Hypothalamus (tissue), 51 donors: Measurements from ENCODE around the gene SLC26A6.

Experiments used
- DNase-seq, 51 donors: peaks; one replicate each; lab custom pipeline; 2025; lab: John Stamatoyannopoulos, UW

The SLC26A6 gene

DNA sequence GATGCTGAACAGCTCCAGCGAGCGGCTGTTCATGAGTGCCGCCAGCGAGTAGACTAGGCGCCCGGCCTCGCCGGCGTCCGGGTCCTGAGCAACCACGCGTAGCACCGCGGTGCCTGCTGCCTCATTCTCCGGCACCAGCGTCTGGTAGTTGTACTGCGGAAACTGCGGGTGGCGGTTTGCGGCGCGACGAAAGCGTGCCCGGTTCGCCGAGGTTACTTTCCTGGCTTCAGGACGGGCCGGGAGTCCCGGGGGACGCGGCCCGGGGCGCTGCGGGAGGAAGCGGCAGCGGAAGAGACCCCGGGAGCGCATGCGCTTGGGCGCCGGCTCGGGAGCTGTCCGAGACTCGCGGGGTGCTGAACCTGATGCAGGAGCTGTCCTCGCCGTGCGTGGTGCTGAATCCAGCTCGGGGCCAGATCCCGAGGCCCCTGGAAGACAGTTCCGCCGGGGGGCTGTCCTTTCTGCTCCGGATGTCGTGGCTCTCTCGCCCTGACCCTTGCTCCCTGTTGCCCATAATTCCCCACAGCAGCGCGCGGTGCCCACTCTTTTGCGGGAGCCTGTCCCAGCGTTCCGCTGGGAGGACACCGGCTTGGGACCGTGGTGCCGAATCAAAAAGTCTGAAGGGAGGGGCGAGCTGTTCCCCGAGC is 26.4 kb upstream of the SLC26A6 start:
- DNase-seq: peak in 50 of 51 donors; percentile 11 to 76 (median 51)

DNA sequence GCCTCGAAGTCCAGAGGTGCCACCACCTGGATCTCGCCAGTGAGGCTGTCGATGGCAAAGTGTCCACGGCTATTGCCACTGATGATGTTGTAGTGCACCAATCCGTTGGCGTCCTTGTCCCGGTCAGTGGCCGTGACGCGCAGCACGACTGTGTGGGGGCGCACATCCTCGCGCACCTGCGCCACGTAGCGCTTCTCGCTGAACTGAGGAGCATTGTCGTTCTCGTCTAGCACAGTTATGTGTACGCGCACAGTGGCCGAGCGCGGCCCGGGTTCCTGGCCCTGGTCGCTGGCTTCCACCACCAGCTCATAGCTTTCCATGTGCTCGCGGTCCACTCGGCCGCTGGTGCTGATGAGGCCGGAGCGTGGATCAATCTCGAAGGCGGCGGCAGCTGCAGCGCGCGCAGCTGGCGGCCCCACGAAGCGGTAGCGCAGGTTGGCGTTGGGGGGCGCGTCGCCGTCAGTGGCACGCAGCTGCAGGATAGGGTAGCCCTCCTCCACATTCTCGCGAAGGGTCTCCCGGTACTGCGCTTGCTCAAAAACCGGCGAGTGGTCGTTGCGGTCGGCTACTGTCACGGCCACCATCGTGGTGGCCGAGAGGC is 25.6 kb upstream of the SLC26A6 start:
- no peak for DNase-seq

DNA sequence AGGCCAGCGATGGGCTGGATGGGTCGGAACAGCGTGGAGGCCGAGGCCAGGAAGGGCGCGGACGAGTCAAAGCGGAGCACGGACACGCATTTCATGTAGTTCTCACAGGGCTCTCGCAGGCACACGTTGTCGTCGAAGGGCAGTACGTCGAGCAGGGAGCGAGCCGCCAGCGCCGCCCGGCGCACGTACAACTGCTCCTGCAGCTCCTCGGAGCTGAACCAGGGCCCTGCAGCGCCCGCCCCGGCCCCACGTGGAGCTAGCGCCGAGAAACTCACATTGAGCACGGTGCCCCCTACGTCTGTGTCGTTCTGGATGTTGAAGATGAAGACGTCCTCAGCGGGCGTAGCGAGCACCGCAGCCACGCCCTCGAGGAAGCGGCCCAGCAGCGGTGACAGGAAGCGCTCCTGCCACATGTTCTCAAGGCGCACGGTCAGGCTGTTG is 21.6 kb upstream of the SLC26A6 start:
- DNase-seq: no peak

DNA sequence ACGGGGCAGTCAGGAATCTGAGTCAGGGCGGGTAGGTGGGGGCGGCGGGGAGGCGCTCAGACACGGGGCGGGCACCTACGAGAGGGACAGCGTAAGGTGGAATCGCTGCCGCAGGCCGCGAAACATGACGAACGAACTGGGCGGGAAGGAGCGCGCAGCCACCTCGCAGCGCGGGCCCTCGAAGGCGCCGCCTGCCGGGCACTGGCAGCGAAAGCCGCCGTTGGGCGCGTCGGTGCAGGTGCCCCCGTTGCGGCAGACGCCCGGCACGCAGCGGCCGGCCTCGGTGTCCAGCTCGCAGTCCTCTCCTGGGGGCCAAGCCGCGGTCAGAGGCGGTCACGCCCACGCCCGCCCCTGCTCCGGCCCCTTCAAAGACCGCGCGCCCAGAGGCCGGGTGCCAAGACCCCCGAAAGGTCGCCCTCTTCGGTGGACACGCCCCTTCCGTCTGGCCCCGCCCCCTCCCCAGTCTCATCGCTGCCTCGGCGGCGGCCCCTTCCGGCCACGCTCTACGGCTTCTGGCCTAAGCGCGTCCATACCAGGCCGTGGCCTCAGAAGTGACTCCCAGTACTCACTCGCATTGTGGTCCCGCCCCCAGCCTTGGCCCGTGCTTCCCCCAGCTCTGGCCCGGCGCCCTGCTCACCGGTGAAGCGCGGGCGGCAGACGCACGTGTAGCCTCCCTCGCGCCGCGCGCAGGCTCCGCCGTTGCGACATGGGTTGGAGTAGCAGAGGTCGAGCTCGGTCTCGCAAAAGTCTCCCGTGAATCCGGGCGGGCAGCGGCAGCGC is 21.0 kb upstream of the SLC26A6 start:
- DNase-seq: peak in 35 of 51 donors; percentile 1 to 64 (median 31)

DNA sequence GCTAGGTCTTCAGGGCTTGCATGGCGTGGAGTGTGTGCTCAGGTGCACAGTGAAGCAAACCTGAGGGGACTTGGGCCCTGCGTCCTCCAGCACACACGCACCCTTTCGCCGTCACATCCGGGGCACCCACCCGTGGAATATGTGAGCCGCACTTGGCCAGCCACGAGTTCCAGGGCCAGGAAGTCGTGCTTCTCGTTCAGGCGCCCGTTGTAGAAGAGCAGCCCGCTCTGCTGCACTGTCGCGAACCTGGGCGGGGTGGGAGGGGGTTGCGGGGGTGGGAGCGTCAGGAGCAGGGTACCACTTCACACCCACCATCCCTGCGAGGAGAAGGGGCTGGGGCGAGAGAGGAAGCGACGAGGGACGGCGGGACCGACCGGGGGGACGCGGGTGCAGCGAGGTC is 20.3 kb upstream of the SLC26A6 start:
- DNase-seq: no peak

DNA sequence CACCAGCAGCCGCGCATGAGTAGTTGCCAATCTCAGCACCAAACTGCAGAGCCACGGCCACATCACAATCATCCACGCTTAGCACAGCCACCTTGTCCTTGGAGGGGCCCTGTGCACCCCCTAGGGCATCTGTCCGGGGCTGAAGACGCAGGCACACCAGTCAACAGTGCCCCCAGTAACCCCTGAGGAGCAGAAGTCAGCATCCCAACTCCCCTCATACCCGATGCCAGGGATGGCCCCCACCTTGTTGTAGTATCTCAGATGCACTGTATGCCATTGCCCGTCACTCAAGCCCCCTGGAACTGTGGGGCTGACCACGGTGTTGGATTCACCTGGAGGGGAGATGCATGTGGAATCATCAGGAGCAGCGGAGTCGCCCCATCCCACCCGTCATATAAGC is 19.8 kb upstream of the SLC26A6 start:
- no peak for DNase-seq

DNA sequence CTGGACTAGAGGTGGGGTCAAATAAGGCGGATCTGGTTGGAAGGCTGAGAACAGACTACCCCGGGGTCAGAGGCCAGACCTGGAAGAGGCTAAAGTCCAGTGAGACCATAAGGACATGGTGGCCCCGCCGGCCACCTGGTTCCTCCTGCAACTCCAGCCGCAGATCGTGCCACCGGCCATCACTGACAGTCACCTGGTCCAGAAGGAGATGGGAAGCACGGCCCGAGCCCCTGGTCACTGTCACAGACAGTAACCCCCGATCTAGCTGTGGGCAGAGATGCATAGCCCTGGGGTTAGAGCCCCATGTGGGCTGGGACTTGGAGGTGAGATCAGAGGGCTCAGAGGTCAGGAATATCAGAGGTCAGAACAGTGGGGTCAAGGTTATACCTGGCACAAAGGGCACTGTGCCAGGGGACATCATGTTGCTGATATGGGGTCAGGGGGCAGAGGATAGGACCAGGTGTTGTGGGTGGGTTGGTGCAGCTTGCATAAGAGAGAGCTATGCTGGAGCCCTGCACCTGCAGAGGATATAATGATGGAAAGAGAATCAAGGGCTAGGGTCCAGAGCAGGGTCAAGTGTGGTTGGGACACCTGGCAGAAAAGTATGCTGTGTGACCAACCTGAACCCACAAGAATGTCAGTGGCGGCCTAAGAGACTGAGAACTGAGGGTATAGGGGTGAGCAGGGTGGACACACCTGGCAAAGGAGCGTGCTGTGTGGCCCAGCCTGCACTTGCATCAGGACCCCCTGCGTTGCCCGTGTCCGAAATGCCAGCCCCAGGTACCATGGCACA is 17.9 kb upstream of the SLC26A6 start:
- DNase-seq: no peak

DNA sequence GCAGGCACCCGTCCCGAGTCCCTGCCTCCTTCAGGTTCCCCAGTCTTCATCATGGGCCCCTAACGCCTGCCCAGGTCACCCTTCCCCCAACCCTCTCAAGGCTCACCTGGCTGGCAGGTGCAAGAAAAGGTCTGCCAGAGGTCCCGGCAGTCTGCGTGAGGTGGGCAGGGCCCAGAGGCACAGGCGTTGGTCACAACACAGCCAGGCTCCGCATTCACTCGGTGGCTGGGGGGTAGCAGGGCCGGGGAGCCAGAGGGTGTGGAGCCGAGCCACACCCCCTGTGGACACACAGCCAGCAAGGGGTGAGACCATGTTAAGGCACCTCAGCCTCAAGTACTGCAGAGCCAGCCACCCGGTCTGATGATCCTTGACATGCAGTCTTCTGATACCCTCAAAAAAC is 16.5 kb upstream of the SLC26A6 start:
- no peak for DNase-seq

DNA sequence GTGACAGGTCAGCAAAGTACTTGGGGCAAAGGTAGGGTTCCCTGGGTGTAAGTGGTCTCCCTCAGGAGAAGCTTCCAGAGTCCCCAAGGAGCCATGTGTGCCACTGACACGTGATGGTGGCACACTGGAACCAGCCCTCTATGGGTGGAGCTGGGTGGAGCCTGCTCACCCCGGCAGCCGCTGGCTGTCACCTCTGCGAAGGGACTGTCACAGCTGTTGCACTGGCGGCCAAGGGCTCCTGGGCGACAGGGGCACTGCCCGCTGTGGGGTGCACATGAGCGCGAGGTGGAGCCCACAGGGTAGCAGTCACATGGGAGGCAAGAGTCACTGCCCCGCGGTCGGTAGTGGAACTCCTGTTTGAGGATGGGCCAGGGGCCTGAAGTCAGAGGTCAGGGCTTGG is 15.5 kb upstream of the SLC26A6 start:
- no peak for DNase-seq

DNA sequence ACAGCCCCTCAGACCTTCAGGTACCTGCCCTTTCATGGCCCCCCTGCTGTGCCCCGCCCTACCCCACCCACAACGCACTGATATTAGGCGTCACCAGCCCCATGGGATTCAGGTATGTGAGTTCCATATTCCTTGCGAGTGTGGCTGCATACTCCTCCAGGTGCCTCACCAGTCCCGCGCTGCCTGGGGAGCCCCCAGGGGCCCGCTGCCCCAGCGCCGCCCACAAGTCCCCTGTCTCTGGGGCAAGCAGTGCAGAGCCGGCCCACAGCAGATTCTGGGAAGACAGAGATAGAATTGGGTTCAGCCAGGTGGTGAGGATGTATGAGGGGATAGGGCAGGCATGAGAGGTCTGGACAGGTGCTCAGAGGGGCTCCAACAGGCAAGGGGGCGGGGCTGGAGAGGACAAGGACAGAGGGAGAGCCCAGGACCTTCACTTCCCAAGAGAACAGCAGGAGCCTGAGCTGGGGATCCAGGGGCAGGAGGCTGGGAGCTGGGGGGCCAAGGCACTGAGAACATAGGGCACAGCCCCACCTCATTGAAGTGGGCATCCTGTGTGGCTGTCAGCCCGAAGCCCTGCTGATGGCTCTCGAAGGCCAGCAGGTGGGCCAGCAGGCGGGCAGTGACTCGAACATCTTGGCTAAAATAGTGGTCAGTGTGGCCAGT is 13.1 kb upstream of the SLC26A6 start:
- DNase-seq: no peak

DNA sequence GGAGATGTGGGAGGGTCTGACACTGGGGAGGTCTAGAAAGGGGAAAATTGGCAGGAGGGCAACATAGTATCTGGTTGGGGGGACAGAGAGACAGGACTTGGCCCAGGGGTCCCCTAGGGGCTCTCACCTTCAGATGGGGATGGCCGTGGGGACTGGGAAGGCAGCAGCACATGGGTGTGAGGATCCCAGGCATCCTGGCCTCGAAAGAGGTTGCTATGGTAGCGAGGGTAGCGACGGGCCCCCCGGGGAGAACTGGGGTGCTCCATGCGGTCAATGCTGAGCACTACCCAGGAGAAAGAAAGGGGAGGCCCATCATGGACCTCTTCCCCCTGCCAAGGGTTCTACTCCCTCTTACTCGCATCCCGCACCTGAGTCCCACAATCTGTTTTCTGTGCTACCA is 12.5 kb upstream of the SLC26A6 start:
- DNase-seq: no peak

DNA sequence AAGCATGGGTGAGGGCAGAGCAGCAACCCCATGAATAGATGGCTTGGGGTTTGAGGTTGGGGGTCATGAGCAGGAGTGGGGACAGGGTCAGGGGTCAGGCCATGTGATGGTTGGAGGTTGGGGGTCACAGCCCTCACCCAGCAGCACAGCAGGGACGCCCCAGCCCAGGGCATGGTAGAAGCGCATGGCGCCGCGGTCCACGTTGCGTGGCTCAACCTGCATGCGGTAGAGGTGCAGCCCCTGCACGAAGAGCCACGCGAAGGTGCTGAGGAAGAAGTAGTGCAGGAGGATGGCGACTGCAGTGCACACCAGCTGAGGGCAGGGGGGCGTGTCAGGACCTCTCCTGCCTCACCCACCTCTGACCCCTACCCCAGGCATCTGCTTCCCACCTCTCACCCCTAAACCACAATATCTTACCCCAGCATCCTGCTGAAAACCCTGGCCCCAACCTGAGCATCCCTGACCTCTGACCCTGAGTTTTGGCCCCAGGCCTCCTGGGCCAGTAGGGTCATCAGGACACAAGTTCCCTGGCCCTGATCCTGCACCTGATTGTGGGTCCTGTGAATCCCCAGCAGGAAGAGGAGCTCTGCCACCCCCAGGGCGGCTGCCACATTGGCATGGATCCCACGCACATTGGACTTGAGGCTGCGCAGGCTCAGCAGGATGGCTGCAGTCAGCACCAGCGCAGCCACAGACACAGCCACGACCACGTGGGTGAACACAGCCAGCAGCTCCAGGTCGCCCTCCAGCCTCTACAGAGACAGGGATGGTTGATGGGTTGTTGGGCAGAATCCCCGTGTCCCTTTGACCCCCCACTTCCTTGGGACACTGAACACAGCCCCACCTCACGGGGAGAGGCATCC is 9.9 kb upstream of the SLC26A6 start:
- peak in 1 of 51 donors; percentile 8 for DNase-seq

DNA sequence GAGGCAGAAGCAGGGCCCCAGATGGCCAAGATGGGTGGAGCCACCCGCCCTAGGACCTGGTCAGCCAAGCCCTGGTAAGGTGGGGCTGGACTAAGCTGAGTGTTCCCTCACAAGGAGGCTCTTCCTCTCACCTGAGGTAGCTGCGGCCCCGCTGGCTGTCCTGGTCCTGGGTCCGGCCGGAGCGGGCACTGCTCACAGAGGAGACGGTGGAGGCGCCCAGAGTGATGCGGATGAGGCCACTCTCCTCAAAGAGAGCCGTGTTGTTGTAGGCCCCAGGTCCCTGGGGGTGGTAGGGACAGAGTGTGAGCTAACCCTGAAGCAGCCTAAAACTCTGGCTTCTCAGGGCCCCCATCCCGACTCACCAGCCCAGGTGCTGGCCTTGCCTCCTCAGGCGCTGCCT is 7.3 kb upstream of the SLC26A6 start:
- DNase-seq: no peak

DNA sequence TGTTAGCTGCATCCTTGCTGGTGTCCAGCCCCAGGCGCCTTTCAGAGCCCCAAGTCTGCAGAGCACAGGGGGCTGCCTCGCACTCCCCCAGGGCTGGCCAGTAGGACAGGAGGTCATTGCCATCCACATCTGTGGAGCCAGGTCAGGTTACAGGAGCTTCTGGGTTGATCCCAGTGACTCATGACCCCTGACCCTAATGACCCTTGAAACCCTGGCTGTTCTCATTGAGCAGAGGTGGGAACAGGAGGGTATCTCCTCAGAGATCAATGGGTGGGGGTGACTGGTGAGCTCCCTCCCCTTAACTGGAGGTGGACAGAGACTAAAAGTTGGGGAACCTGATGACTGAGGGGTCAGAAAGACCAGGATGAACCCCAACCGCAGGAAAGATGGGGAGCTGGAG is 6.1 kb upstream of the SLC26A6 start:
- DNase-seq: no peak

DNA sequence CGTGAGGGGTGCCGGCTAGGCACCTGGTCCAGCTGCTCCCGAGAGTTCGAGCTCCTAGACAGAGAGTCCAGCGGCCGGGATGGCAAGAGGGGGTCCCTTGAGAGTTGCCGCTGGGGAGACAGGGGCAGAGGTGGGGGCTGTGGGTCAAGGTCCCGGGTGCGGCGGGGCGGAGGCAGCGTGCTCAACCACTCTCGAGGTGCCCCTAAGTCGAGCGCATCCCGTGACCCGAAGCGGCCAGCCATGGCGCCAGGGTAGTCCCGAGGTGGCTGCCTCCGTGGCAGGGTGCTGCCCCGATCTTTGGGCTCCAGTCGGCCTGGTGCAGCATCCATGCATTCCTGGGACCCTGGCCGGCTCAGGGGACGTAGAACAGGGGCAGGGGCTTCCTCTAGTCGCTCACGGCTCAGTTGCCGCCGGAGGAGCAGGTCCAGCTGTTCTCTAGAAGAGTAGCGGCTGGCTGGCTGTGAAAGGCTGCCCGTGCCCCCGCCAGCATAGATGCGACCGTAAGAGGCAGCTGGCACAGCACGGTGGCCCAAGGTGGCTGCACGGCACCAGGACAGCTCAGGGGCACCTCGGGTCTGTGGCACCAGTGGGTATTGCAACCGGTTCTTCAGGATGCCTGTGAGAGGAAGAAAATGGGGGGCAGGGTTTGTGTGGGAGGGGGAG is 4.8 kb upstream of the SLC26A6 start:
- no peak for DNase-seq

DNA sequence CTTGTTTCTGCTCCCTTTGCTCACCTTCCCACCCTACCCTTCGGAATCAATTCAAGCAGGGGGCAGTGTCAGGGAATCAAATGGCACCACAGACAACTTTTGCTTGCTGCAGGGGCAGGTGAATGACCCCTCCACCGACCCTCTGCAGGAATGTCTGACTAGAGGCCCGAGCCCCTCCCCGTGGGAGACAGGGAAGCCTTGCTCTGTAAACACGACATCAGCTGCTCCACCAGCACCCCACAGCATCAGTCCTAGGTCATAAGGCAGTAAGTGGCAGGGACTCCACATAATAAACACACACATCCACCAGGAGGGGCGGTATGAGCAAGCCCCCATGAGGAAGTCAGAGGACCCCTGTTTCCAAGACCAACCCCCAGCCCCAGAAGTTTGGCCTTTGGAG is 2.0 kb upstream of the SLC26A6 start:
- DNase-seq: no peak

DNA sequence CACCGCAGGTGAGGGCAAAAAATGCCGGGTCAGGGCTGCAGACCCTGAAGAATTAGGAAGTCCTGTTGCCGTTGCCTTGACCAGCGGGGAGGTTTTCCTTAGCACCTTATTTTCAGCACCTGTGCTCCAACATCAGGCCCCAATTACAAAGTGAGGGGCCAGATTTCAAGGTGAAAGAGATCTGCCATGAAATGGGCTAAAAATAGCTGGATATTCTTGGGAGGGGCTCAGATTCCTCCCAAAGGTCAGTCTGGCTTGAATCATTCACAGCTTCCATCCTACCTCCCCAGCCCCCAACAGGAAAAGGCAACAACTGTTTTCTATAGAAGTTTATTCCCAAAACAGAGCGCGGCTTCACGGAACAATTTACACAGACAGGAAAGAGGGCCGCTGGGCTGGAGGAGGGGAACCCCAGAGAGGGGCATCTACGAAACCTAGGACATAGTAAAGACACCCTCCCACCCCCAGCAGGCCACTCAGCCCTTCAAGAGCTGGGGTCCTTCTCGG is 941 bp upstream of the SLC26A6 start:
- DNase-seq: no peak

DNA sequence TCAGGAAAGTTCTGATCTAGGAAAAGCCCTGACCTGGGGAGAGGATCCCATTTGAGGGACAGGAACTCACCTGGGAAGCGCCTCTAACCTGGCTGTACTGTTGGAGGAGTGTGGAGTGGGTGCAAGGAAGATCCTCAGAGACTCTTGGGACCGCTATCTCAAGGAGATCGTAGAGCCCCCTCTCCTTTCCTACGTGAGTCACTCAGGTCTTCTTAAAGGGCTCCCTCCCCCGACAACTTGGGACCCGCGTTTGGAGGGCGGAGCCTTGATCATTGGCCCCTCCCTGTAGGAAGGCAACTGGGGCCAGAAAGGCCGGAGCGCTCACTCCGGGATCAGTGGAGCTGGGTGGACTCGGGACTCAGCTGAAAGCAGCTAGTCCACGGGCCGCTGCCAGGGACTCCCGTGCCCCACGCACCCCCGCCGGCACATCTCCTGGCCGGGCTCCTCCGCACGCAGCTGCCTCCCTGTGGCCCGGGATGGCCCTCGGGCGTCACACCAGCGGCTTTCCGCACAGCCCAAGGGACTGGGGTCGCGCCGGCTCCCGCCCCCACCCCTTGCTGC is 520 bp downstream of the SLC26A6 start:
- DNase-seq: peak in 22 of 51 donors; percentile 5 to 49 (median 39)

DNA sequence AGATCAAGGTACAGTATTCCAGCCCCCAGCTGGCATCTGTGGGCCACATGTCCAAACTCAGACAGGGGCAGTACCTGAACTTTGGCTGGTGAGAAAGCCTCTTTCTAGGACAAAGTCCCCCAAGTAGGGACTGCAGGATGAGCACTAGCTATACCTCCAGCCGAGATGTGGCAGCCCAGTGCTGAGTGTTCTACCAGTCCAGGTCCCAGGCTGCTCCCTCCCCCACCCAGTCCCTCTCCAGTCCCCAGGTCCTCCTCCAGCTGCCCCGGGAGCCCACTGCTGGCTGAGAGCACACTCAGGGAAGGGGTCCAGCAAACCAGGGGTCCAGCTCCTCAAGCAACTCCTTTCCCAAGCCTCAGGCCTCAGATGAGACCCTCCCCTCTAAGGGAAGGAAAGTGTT is 1.5 kb downstream of the SLC26A6 start:
- no peak for DNase-seq
